CD4-positive, alpha-beta T cell treated with Interleukin-1 beta for 1 hour (primary cell): ENCODE measurements around the gene TRMT10C.
"Not testable (repeated sequence)": the region's sequence is repeated elsewhere in the genome, so short reads cannot be mapped to it uniquely, and the experiment has no call there.

Experiments used
- DNase-seq, 2 donors: peaks; one replicate each; pipeline ENCODE4 v3.0.0-alpha.2; 2020 to 2022

Gene TRMT10C

DNA sequence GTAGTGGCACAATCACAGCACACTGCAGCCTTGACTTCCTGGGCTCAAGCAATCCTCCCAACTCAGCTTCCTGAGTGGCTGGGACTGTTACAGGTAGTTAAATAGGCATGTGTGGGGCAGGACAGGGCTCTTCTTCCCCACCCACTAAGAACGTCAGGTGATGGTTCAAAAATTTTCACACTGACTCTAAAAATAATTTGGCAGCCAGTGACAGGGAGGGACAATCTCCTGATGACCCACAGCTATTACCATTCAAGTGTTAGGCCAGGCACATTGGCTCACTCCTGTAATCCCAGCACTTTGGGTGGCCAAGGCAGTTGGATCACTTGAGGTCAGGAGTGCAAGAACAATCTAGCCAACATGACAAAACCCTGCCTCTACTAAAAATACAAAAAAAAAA is 12.2 kb upstream of the TRMT10C start:
- no peak for DNase-seq

DNA sequence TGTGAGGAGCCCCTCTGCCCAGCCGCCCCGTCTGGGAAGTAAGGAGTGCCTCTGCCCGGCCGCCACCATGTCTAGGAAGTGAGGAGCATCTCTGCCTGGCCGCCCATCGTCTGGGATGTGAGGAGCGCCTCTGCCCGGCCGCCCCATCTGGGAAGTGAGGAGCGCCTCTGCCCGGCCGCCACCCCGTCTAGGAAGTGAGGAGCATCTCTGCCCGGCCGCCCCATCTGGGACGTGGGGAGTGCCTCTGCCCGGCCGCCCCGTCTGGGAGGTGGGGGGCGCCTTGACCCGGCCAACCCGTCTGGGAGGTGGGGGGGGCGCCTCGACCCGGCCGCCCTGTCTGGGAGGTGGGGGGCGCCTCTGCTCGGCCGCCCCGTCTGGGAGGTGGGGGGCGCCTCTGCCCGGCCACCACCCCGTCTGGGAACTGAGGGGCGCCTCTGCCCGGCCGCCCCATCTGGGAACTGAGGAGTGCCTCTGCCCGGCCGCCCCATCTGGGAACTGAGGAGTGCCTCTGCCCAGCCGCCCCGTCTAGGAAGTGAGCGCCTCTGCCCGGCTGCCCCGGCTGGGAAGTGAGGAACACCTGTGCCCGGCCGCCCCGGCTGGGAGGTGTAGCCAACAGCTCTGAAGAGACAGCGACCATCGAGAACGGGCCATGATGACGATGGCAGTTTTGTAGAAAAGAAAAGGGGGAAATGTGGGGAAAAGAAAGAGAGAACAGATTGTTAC is 10.1 kb upstream of the TRMT10C start:
- DNase-seq, result not testable (repeated sequence)

DNA sequence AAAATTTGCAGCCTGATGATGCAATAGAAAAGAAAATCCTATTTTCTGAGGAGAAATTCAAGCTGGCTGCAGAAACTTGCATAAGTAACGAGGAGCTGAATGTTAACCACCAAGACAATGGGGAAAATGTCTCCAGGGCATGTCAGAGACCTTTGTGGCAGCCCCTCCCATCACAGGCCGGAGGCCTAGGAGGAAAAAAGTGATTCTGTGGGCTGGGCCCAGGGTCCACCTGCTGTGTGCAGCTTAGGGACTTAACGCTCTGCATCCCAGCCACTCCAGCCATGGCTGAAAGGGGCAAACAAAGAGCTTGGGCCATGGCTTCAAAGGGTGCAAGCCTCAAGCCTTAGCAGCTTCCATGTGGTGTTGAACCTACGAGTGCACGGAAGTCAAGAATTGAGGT is 8.3 kb upstream of the TRMT10C start:
- DNase-seq, result not testable (repeated sequence)

GRCh38 chr3:101556064-101556463 is 5.6 kb upstream of the TRMT10C start:
- no peak for DNase-seq

DNA sequence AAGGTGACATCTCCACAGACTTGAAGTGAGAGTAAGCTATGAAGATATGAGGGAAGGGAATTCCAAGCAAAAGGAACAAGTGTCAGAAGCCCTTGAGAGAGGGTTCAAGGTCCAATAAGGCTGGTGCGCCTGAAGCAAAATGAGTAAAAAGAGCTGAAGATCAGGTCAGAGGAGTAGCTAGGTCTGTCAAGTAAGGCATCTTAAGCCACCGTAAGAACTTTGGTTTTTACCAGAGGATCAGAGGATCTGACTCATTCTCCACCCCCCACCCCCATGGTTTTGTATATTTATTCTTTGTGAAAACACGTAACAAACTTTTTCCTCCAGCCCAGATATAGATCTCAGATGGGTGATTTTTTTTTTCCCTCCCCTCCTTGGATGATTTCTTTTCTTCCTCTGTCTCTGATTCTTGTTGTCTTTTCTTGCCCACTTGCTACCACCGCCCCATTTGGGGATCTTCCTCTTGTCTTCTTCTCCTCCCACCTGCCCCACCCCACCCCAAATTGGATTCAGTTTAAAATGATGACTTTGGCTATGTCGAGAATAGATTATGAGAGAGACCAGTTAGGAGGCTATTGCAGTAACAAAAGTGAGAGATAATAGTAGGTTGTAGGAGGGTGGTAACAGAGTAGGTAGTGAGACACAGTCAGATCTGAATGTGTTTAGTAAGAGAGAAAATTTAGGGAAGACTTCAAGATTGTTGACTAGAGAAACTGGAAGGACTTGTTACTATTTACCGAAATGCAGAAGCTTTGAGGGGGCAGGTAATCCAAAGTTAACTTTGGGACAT is 6.1 kb downstream of the TRMT10C start:
- no peak for DNase-seq

GRCh38 chr3:101571028-101571895 is 9.6 kb downstream of the TRMT10C start:
- DNase-seq, result peak in 1 of 2 donors; percentile 52

DNA sequence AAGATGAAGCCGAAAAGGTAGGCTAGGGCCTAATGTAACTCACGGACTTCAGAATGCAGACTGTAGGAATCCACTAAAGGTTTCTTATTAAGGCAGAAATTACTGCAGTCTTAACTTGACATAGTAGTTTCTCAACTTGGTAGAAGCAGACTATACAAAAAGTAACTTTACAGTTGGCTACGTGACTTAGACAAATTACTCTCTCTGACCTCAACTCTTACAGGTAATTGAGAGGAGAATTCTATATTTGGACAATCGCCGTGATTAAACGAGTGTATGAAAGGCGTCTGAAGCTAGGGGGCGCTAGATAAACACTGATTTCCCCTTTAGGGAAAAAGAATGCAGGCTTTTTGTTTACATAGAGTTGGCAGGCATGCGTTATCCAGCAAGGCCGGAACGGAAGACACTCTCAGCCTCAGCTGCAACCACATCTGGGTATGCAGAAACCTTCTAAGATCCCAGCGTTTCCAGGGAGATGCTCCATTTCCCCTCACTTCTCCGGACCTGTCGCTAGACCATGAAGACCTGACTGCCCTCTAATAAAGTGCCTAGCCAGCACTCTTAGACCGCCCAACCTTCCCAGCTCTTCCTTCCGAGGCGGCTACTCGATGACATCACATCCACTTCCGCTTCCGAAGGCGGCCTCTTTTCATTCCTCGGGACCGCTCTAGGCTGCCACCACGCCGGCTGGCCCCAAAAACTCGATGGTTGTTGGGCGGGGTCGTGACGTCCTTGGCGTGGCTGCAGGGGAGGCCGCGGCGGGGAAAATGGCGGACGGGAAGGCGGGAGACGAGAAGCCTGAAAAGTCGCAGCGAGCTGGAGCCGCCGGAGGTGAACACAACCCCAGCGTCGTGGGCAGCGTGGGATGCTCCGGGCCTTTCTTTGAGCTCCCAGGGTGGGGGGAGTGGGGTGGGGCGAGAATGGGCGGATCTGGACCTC is 12.1 kb downstream of the TRMT10C start, which contains the start of gene PCNP:
Gene PCNP, plus strand, starts transcription at position 732 of the 939 bp plus-strand sequence. Its CDS starts 36 bp downstream, at position 768.
- peak; percentile 98 to 99 for DNase-seq

DNA sequence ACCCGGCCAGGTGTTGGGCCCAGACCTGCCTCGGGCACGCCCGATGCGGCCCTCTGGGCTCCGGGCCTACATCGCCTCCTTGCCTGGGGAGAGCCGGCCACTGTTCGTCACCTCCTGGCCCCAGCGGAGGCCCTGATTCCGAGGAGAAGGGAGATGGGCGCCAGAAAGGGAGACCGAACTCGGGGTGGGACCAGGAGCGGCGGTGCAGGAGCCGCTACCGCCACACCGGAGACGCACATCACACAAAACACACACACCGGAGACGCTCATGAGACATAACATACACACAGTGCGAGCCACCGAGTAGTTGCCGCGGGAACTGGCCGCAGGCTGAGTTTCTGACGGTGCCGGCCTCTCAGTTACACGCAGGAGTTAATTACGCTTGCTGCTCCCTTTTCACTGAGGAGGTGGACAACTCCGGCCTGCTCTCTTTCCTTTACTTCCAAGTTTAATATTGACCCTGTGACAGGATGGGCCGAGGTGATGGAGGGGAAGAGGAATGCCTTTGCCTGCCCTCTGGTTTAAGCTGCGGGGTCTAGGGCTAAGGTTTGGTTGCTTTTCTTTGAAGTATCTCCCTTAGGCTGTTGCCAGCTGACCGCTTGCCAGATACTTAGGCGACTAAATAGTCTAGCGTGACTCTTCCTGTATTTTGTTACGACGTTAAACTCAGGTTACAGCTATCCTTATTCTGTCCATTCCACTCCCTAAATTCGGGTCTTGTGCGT is 12.9 kb downstream of the TRMT10C start:
- peak; percentile 64 to 66 for DNase-seq

DNA sequence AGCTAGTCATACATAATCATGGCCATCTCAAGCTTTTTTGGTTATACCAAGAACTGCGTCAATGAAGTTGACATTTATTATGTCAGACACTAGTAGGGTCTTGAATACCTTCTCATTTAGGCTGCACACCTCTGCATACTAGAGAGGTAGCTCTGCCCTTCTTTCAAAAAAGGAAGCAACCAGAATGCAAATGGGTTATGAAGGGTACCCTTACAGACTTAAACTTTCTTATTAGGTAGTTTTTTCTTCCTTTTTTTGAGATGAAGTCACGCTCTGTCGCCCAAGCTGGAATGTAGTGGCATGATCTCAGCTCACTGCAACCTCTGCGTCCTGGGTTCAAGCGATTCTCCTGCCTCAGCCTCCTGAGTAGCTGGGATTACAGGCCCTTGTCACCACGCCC is 15.6 kb downstream of the TRMT10C start:
- no peak for DNase-seq

DNA sequence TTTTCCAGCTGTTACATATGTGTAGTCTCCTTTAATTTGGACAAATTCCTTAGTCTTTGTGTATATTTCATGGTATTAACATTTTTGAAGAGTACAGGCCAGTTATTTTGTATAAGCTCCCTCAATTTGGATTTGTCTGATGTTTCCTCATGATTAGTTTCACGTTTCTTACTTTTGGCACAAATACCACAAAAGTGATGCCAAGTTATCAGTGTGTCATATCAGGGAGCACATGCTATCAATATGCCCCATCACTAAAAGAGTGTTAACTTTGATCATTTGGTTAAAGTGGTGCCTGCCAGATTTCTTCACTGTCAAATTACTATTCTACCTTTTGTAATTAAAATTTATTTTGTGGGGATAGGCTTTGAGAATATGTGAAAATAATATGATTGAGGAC is 26.9 kb downstream of the TRMT10C start:
- DNase-seq, result no peak

DNA sequence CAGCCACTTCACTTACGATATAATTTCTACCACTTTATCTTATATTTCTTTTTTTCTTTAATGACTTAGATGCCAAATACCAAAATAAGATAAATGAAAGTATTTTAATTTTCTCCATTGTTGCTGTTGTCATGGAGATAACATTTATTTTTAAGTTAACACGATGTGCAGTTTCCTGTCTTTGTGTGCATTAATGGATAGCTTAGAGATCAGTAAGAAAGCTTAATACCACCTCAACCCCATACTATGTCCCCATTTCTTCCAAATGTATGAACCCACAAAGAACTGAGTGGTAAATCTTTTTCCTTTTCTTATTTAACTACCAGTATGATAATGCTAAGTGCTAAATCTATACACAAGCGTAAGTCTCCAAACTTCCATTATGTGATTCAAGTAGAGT is 29.4 kb downstream of the TRMT10C start:
- no peak for DNase-seq

- DNase-seq, result no peak
These were observed 41.1 kb downstream of the TRMT10C start for GRCh38 chr3:101602731-101603130.

DNA sequence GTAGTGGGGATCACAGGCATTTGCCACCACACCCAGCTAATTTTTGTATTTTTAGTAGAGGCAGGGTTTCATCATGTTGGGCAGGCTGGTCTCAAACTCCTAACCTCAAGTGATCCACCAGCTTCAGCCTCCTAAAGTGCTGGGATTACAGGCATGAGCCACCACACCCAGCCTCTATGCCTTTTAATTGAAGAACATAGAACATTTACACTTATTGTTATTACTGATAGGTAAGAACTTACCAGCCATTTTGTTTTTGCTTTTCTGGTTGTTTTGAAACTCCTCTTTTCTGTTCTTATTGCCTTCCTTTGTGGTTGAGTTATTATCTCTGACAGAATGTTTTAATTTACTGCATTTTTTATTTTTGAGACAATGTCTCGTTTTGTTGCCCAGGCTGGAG is 41.5 kb downstream of the TRMT10C start:
- DNase-seq, result no peak

DNA sequence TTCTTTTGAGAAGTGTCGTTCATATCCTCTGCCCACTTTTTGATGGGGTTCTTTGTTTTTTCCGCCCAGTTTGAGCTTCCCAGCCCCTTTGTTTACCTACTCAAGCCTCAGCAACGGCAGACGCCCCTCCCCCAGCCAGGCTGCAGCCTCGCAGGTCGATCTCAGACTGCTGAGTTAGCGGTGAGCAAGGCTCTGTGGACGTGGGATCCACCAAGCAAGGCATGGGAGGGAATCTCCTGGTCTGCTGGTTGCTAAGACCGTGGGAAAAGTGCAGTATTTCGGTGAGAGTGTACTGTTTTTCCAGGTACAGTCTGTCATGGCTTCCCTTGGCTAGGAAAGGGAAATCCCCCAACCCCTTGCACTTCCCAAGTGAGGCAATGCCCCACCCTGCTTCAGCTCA is 43.7 kb downstream of the TRMT10C start:
- not testable (repeated sequence) for DNase-seq

- no peak for DNase-seq
These were observed 49.4 kb downstream of the TRMT10C start for GRCh38 chr3:101611023-101611422.

DNA sequence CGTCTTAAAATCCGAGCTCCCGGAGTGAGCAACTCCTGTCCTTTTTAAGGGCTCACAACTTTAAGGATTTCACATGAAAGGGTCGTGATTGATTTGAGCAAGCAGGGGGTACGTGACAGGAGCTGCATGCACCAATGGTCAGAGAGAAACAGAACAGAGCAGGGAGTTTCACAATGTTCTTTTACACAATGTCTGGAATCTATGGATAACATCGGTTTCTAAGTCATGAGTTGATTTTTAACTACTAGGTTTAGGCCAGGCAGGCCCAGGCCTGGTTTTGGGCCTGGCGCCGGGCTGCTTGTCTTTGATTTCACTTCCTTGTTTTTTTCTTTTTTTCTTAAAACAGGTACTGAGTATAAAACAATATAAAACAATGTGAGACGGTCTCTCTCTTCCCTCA is 51.3 kb downstream of the TRMT10C start:
- DNase-seq, result not testable (repeated sequence)

GRCh38 chr3:101615525-101615924 is 53.9 kb downstream of the TRMT10C start:
- DNase-seq, result no peak
